K562 (cell line): ENCODE data around the gene TIPIN. TPM values are rescaled to one million over a fixed set of nuclear protein-coding genes. Genes with fewer than 3 reads are reported as not detected.

Experiments used
- AFF1 ChIP-seq, 2 experiments: fragments of 450-650 bp; IDR thresholded peaks; 2 replicates each; pipeline ENCODE4 v1.6.1; 2018; ENCODE audit warnings: mild to moderate bottlenecking in 2 of 2, low read depth in 1 of 2; ENCODE audit not compliant: partially characterized antibody in 2 of 2
- FOXP4 ChIP-seq: sonication (generic); formaldehyde crosslinking; IDR thresholded peaks from 2 replicates; pipeline ENCODE4 v1.8.0; 2022; ENCODE audit warnings: mild to moderate bottlenecking, missing genetic modification reagents, borderline replicate concordance
- MAX ChIP-seq: sonication (generic); formaldehyde crosslinking; IDR thresholded peaks from 2 replicates; pipeline ENCODE4 v1.9.0; 2022; ENCODE audit warnings: mild to moderate bottlenecking, missing genetic modification reagents
- MCM3 ChIP-seq: fragments of 450-650 bp; IDR thresholded peaks from 2 replicates; pipeline ENCODE4 v1.6.1; 2016
- ZBTB11 ChIP-seq, 3 experiments: fragments of 200-800 bp in 1 of 3; fragments of 250-450 bp in 1 of 3; fragments of 450-650 bp in 1 of 3; sonication (Bioruptor Pico) in 1 of 3; sonication (Bioruptor generic) in 1 of 3; formaldehyde crosslinking in 1 of 3; IDR thresholded peaks; 2 replicates each; pipeline versions ENCODE4 v1.6.1 to v1.8.0; 2016 to 2022; ENCODE audit warnings: mild to moderate bottlenecking in 2 of 3, missing genetic modification characterization in 2 of 3, missing compliant biosample characterization in 1 of 3, moderate library complexity in 1 of 3
- ZC3H11A ChIP-seq: IDR thresholded peaks from 2 replicates; pipeline ENCODE4 v1.6.1; 2012; ENCODE audit warnings: low read depth, low read length, improper control_type of control experiment
- ZNF274 ChIP-seq: IDR thresholded peaks from 2 replicates; pipeline ENCODE4 v1.6.1; 2011; ENCODE audit warnings: low read depth, mild to moderate bottlenecking, low read length, moderate library complexity, borderline replicate concordance
- ZNF57 ChIP-seq: fragments of 450-650 bp; formaldehyde crosslinking; IDR thresholded peaks from 2 replicates; pipeline ENCODE4 v1.4.0; 2020; ENCODE audit warnings: mild to moderate bottlenecking, moderate library complexity
- ZNF79 ChIP-seq: fragments of 250-450 bp; sonication (Bioruptor Pico); IDR thresholded peaks from 2 replicates; pipeline ENCODE4 v1.4.0; 2020; ENCODE audit warnings: low read depth, mild to moderate bottlenecking, moderate library complexity
- polyA plus RNA-seq, 8 experiments: library from polyadenylated mRNA; depleted of rRNA in 4 of 8; stranded (reverse) in 5 of 8; unstranded in 3 of 8; fragments of >200 nt; fragmentation: Nextera tagmentation in 2 of 8; fragmentation: Illumina TruSeq in 1 of 8; extraction: Ambion mirVana in 2 of 8; extraction: Trizol in 1 of 8; gene quantifications; 2 replicates each; pipeline versions ENCODE4 v1.2.1 to v1.2.3, GENCODE V29; 2011 to 2014; ENCODE audit warnings: inconsistent platforms in 1 of 8, missing spikeins in 1 of 8
- total RNA-seq, 7 experiments: library from RNA; depleted of rRNA in 6 of 7; stranded (reverse); fragments of >200 nt in 6 of 7; fragmentation: Illumina TruSeq in 2 of 7; extraction: Trizol in 2 of 7; gene quantifications; 2 replicates each; pipeline versions ENCODE4 v1.2.1 to v1.2.3, GENCODE V29; 2011 to 2021; ENCODE audit warnings: low replicate concordance in 1 of 7
- TF ChIP-seq, protein P1 (sequence below): fragments of 450-650 bp; IDR thresholded peaks from 2 replicates; pipeline ENCODE4 v1.6.1; 2017; ENCODE audit warnings: mild to moderate bottlenecking, moderate library complexity
- TF ChIP-seq, protein P2 (sequence below): fragments of 450-650 bp; IDR thresholded peaks from 2 replicates; pipeline ENCODE4 v1.7.0; 2016; ENCODE audit warnings: borderline replicate concordance
- TF ChIP-seq, protein P3 (sequence below): sonication (generic); IDR thresholded peaks from 2 replicates; pipeline ENCODE4 v1.6.1; 2016

The TIPIN gene
- total and polyA plus RNA-seq, 9 of the 15 experiments (the other 6 are each of a cell fraction or from before 2014, with no cell fraction given), result 22.9 to 61.4 (median 42.0) TPM

DNA sequence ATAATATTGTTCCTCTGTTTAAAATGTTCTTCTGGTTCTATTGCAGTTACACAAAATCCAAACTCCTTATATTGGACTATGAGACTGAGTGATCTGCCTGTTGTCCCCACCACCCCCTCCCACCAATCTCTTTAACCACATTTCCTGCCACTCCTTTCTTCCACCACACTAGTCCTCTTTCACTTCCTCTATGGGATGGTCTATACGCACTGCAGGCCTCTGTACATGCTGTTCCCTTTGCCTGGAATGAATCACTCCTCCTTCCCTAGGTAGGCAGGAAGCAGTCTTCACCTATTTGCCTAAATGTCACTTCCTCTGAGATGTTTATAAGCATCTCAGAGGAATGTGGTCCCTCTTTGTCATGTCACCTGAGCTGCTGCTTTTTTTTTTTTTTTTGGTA, 34.2 kb upstream of the TIPIN start (continued):
- TF ChIP-seq, protein P1, sequence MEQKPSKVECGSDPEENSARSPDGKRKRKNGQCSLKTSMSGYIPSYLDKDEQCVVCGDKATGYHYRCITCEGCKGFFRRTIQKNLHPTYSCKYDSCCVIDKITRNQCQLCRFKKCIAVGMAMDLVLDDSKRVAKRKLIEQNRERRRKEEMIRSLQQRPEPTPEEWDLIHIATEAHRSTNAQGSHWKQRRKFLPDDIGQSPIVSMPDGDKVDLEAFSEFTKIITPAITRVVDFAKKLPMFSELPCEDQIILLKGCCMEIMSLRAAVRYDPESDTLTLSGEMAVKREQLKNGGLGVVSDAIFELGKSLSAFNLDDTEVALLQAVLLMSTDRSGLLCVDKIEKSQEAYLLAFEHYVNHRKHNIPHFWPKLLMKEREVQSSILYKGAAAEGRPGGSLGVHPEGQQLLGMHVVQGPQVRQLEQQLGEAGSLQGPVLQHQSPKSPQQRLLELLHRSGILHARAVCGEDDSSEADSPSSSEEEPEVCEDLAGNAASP, result no peak
- TF ChIP-seq ZNF274 (no peak), ZBTB11 (CRISPR knock-in tag; IDR thresholded peaks at IDR 0.05) (no peak), FOXP4 (CRISPR knock-in tag) (no peak), ZC3H11A (no peak), AFF1 (IDR thresholded peaks at IDR 0.05; ENCODE audit: low read depth in 1 of 2, partially characterized antibody in 2 of 2) (no peak), MAX (no peak), MCM3 (no peak), ZNF57 (CRISPR knock-in tag) (no peak), ZNF79 (CRISPR knock-in tag) (no peak)
- TF ChIP-seq, protein P2, sequence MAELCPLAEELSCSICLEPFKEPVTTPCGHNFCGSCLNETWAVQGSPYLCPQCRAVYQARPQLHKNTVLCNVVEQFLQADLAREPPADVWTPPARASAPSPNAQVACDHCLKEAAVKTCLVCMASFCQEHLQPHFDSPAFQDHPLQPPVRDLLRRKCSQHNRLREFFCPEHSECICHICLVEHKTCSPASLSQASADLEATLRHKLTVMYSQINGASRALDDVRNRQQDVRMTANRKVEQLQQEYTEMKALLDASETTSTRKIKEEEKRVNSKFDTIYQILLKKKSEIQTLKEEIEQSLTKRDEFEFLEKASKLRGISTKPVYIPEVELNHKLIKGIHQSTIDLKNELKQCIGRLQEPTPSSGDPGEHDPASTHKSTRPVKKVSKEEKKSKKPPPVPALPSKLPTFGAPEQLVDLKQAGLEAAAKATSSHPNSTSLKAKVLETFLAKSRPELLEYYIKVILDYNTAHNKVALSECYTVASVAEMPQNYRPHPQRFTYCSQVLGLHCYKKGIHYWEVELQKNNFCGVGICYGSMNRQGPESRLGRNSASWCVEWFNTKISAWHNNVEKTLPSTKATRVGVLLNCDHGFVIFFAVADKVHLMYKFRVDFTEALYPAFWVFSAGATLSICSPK, result no peak
- TF ChIP-seq, protein P3, sequence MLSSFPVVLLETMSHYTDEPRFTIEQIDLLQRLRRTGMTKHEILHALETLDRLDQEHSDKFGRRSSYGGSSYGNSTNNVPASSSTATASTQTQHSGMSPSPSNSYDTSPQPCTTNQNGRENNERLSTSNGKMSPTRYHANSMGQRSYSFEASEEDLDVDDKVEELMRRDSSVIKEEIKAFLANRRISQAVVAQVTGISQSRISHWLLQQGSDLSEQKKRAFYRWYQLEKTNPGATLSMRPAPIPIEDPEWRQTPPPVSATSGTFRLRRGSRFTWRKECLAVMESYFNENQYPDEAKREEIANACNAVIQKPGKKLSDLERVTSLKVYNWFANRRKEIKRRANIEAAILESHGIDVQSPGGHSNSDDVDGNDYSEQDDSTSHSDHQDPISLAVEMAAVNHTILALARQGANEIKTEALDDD, result peak; percentile 86
